Psoas muscle (tissue), 8 donors: ENCODE measurements around the gene ACER3. TPM values are rescaled to one million over a fixed set of nuclear protein-coding genes. Genes with fewer than 3 reads are reported as not detected.

Experiments used
- ATAC-seq, 4 donors: fragments of 200-7000 bp; cut with Tn5 transposase; one replicate each; pipeline ENCODE4 v1.9.1; 2020; ENCODE audit warnings: moderate library complexity in 3 of 4, mild to moderate bottlenecking in 2 of 4
- DNase-seq, 2 donors: peaks; one replicate each; pipeline ENCODE4 v3.0.0-alpha.2; 2020
- H3K27ac ChIP-seq: fragments of 200-600 bp; one replicate; pipeline ENCODE4 v1.8.0; 2022
- H3K27me3 ChIP-seq, 3 donors: fragments of 200-600 bp in 1 of 3; one replicate each; pipeline versions ENCODE4 v1.6.1 to v1.8.0; 2013 to 2022; ENCODE audit warnings: low read length in 2 of 3, mild to moderate bottlenecking in 2 of 3, moderate library complexity in 1 of 3; ENCODE audit not compliant: insufficient read depth in 3 of 3
- H3K36me3 ChIP-seq, 2 donors: fragments of 200-600 bp in 1 of 2; one replicate each; pipeline versions ENCODE4 v1.6.1 to v1.8.0; 2013 to 2022; ENCODE audit warnings: low read depth in 1 of 2, mild to moderate bottlenecking in 1 of 2, moderate library complexity in 1 of 2; ENCODE audit not compliant: insufficient read depth in 1 of 2
- H3K4me1 ChIP-seq: fragments of 200-600 bp; one replicate; pipeline ENCODE4 v1.8.0; 2022
- H3K4me3 ChIP-seq: fragments of 200-600 bp; one replicate; pipeline ENCODE4 v1.8.0; 2022; ENCODE audit warnings: mild to moderate bottlenecking
- H3K9me3 ChIP-seq: fragments of 200-600 bp; one replicate; pipeline ENCODE4 v1.8.0; 2022
- CTCF ChIP-seq: fragments of 200-600 bp; IDR thresholded peaks from one replicate; pipeline ENCODE4 v1.8.0; 2022; ENCODE audit warnings: antibody characterized with exemption
- WGBS, 3 donors: extraction: QIAGEN DNeasy Blood & Tissue Kit; methylation state at CpG; one replicate each; pipeline versions ENCODE4 v1.1.6 to v1.1.7; 2013; 5-methylcytosine and 5-hydroxymethylcytosine counted together
- intact Hi-C, 2 donors: fragments of 100-400 bp; cut with DNase I; formaldehyde crosslinking; loops; one replicate each; pipeline versions ENCODE4 v1.11.0 to v1.14.2; 2022
- polyA plus RNA-seq, 3 donors: library from polyadenylated mRNA; stranded (reverse); fragments of 200-250 nt; gene quantifications; one replicate each; pipeline ENCODE4 v1.2.3, GENCODE V29; 2013
- total RNA-seq, 4 donors: library from RNA; stranded (reverse); fragmentation: NEBNext Ultra II Directional in 2 of 4; extraction: Animal tissue kit (Norgen Biotek cat#: 25700) in 2 of 4; gene quantifications; one replicate each; pipeline versions ENCODE4 v1.2.1 to v1.2.4, GENCODE V29; 2021 to 2023
- donor health status: healthy with polysubstance abuse.
- donor health status: DM: no; HTN: no; CAD: no; lungs with moderate emphysema.
- donor health status: Bipolar disorder and iron deficiency.
- donor health status: healthy.
- donor health status: DM: yes; HTN: yes; CAD: no.
- donor health status: DM: no; HTN: no; CAD: no.
- donor health status: DM: no; HTN: no; CAD: no.
- donor health status: DM: yes; HTN: yes; CAD: no.

ACER3 gene
- total and polyA plus RNA-seq, 7 donors = 0.76 to 6.3 (median 3.4) TPM

- TF ChIP-seq CTCF = no peak
- WGBS, 3 donors = 56 to 69% (median 67%) methylated on average over 7 of the region's 7 CpGs
- peaks cover 4% of the 10 kb centered on the region for H3K4me1 ChIP-seq
- no peaks in the 10 kb centered on the region for H3K36me3 ChIP-seq
- H3K27ac ChIP-seq = no peak overlapping the region
- no peak for DNase-seq
- no peaks in the 10 kb centered on the region for H3K9me3 ChIP-seq
- no peak overlapping the region for H3K4me3 ChIP-seq
- no peak for ATAC-seq
- peaks cover 0 to 17% (median 0%) of the 10 kb centered on the region in 3 donors for H3K27me3 ChIP-seq
- intact Hi-C loops = loop anchor here in 1 of 2 donors (10.0 kb wide), 1 partner anchor 105 kb away; no protein-coding TSS in a partner anchor
These were observed 169.1 kb downstream of the ACER3 start for GRCh38 chr11:77029829-77030228.

- DNase-seq = no peak
- intact Hi-C loops = loop anchor here in 1 of 2 donors (10.0 kb wide), 1 partner anchor 106 kb away; no protein-coding TSS in a partner anchor
- Histone ChIP-seq H3K4me3 (no peak overlapping the region), H3K27me3 (peaks cover 0 to 24% (median 0%) of the 10 kb centered on the region in 3 donors), H3K4me1 (peaks cover 4% of the 10 kb centered on the region), H3K36me3 (no peaks in the 10 kb centered on the region), H3K9me3 (no peaks in the 10 kb centered on the region), H3K27ac (no peak overlapping the region)
- 72 to 74% (median 73%) methylated on average over 12 of the region's 12 CpGs for WGBS, 3 donors
- ATAC-seq = no peak
- no peak for TF ChIP-seq CTCF
These were observed 170.2 kb downstream of the ACER3 start for GRCh38 chr11:77030834-77031414.

GRCh38 chr11:77031599-77031998, 170.9 kb downstream of the ACER3 start:
- Histone ChIP-seq H3K27me3 (peaks cover 0 to 25% (median 0%) of the 10 kb centered on the region in 3 donors), H3K27ac (no peak overlapping the region), H3K9me3 (no peaks in the 10 kb centered on the region), H3K4me1 (peaks cover 4% of the 10 kb centered on the region), H3K4me3 (no peak overlapping the region), H3K36me3 (no peaks in the 10 kb centered on the region)
- TF ChIP-seq CTCF = no peak
- intact Hi-C loops = loop anchor here in 1 of 2 donors (10.0 kb wide), 1 partner anchor 107 kb away; no protein-coding TSS in a partner anchor
- ATAC-seq (no peak), DNase-seq (no peak)
- 88 to 91% (median 91%) methylated on average over 3 of the region's 3 CpGs for WGBS, 3 donors

GRCh38 chr11:77035039-77035438, 174.3 kb downstream of the ACER3 start:
- DNase-seq (no peak), ATAC-seq (no peak)
- H3K9me3 ChIP-seq = no peaks in the 10 kb centered on the region
- H3K27ac ChIP-seq = no peak overlapping the region
- intact Hi-C loops = loop anchor here in 1 of 2 donors (10.0 kb wide), 1 partner anchor 110 kb away; no protein-coding TSS in a partner anchor
- H3K27me3 ChIP-seq = peaks cover 0 to 50% (median 7%) of the 10 kb centered on the region in 3 donors
- 64 to 75% (median 68%) methylated on average over 2 of the region's 2 CpGs for WGBS, 3 donors
- H3K4me3 ChIP-seq = no peak overlapping the region
- H3K4me1 ChIP-seq = peaks cover 4% of the 10 kb centered on the region
- TF ChIP-seq CTCF = no peak
- no peaks in the 10 kb centered on the region for H3K36me3 ChIP-seq
